ENCODE results near the gene CTH.

Gene CTH

DNA sequence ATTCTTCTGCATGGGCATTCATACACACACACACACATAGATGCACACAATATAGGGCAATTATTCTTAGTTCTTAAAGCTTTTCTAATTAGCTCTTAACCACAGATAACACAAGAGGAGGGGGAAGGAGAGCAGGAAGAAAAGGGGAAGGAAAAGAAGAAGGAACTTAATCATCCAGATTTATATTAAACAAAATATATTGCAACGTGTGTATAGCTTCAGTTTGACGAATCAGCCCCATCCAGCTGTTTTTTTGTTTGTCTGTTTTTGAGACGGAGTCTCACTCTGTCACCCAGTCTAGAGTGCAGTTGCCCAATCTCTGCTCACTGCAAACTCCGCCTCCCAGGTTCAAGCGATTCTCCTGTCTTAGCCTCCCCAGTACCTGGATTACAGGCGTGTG is 34.9 kb upstream of the CTH start:
- TF ChIP-seq, protein P1, sequence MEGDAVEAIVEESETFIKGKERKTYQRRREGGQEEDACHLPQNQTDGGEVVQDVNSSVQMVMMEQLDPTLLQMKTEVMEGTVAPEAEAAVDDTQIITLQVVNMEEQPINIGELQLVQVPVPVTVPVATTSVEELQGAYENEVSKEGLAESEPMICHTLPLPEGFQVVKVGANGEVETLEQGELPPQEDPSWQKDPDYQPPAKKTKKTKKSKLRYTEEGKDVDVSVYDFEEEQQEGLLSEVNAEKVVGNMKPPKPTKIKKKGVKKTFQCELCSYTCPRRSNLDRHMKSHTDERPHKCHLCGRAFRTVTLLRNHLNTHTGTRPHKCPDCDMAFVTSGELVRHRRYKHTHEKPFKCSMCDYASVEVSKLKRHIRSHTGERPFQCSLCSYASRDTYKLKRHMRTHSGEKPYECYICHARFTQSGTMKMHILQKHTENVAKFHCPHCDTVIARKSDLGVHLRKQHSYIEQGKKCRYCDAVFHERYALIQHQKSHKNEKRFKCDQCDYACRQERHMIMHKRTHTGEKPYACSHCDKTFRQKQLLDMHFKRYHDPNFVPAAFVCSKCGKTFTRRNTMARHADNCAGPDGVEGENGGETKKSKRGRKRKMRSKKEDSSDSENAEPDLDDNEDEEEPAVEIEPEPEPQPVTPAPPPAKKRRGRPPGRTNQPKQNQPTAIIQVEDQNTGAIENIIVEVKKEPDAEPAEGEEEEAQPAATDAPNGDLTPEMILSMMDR (IDR thresholded peaks at IDR 0.05) = no peak
- Mint-ChIP-seq H3K4me1 (peaks cover 5% of the 10 kb centered on the region), H3K4me3 (no peak overlapping the region), H3K36me3 (ENCODE audit: low read depth) (no peaks in the 10 kb centered on the region), H3K9me3 (no peaks in the 10 kb centered on the region), H3K27ac (no peak overlapping the region), H3K27me3 (ENCODE audit: low read depth, poor library complexity) (no peaks in the 10 kb centered on the region)
- no peak for DNase-seq

DNA sequence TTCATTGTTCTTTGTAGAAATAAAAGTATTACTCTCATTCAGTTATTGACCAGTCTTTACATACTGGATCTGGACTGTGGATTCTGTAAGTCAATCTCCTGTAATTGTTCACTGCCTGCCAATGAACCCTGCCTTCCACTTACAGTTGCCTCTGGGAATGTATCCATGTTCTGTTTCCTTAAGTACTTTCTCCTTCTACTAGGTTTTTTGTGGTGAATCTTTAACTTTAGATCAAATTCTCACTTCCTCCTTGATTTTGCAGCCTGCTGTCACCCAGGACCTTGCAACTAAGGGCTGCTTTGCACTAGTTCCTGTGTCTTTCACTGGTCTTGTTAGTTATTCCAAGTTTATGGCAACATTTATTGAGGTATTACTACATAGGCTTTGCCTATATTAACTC is 28.4 kb upstream of the CTH start:
- no peaks in the 10 kb centered on the region for H3K27me3 Mint-ChIP-seq (ENCODE audit: low read depth, poor library complexity)
- no peaks in the 10 kb centered on the region for H3K9me3 Mint-ChIP-seq
- DNase-seq = no peak
- TF ChIP-seq, protein P1 (IDR thresholded peaks at IDR 0.05) = no peak
- H3K27ac Mint-ChIP-seq = no peak overlapping the region
- peaks cover 5% of the 10 kb centered on the region for H3K4me1 Mint-ChIP-seq
- H3K36me3 Mint-ChIP-seq (ENCODE audit: low read depth) = no peaks in the 10 kb centered on the region
- no peak overlapping the region for H3K4me3 Mint-ChIP-seq

DNA sequence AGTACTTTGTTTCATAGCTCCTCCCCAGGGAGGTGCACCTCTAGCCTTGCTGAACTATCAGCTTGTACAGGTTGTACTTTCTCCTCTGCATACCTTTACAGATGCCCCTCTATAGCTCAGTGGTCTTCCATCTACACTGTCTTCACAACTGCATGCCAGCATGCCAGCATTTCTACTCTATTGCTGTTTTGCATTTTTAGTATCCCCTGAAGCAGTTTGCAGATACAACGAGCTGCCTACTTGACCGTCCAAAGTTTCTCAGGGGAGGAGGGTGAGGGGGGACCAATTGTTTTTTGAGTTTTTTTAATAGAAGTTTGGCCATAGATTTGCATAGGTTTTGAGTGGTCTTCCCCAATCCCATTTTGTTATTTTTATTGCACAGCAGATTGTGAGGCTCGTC is 27.6 kb upstream of the CTH start:
- TF ChIP-seq, protein P1 (IDR thresholded peaks at IDR 0.05) = no peak
- DNase-seq = no peak
- H3K4me1 Mint-ChIP-seq = peaks cover 5% of the 10 kb centered on the region
- H3K9me3 Mint-ChIP-seq = no peaks in the 10 kb centered on the region
- no peak overlapping the region for H3K4me3 Mint-ChIP-seq
- H3K27me3 Mint-ChIP-seq (ENCODE audit: low read depth, poor library complexity) = peaks cover 4% of the 10 kb centered on the region
- H3K36me3 Mint-ChIP-seq (ENCODE audit: low read depth) = no peaks in the 10 kb centered on the region
- no peak overlapping the region for H3K27ac Mint-ChIP-seq

DNA sequence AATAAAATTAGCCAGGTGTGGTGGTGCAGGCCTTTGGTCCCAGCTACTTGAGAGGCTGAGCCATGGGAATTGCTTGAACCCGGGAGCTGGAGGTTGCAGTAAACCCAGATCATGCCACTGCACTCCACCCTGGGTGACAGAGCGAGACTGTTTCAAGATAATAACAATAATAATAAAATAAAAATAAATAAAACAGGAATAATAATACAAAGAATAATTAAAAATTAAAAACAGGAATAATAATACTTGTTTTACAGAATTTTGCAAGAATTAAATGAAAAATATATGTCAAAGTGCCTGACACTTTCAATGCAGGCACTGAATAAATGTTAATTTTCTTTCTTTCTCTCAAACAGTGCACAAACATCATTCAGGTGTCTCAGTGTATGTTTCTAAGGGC is 26.5 kb upstream of the CTH start:
- TF ChIP-seq, protein P1 (IDR thresholded peaks at IDR 0.05) = no peak
- Mint-ChIP-seq H3K27ac (no peak overlapping the region), H3K36me3 (ENCODE audit: low read depth) (no peaks in the 10 kb centered on the region), H3K4me3 (no peak overlapping the region), H3K9me3 (no peaks in the 10 kb centered on the region), H3K27me3 (ENCODE audit: low read depth, poor library complexity) (peaks cover 5% of the 10 kb centered on the region), H3K4me1 (no peaks in the 10 kb centered on the region)
- DNase-seq = no peak

GRCh38 chr1:70385477-70385876 is 25.6 kb upstream of the CTH start:
- H3K4me1 Mint-ChIP-seq = no peaks in the 10 kb centered on the region
- no peak overlapping the region for H3K27ac Mint-ChIP-seq
- H3K36me3 Mint-ChIP-seq (ENCODE audit: low read depth) = no peaks in the 10 kb centered on the region
- TF ChIP-seq, protein P1 (IDR thresholded peaks at IDR 0.05) = no peak
- H3K4me3 Mint-ChIP-seq = no peak overlapping the region
- no peaks in the 10 kb centered on the region for H3K9me3 Mint-ChIP-seq
- no peak for DNase-seq
- peaks cover 9% of the 10 kb centered on the region for H3K27me3 Mint-ChIP-seq (ENCODE audit: low read depth, poor library complexity)

DNA sequence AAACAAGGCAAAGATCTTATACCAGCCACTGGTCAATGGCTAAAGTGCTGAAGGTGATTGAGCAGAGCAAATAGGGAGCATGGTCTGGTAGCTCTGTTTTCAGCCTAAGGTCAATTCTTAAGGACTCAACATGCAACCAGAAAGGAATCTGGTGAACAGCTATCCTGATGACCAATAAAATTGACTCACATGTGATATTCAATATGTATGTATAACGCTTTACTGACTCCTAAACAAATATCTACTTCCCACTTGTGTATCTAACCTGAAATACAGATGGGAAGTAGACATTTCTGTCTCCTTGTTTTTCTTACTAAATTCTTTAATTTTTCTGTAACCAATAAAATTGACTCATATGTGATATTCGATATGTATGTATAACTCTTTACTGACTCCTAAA is 24.9 kb upstream of the CTH start:
- no peaks in the 10 kb centered on the region for H3K9me3 Mint-ChIP-seq
- H3K4me1 Mint-ChIP-seq = no peaks in the 10 kb centered on the region
- TF ChIP-seq, protein P1 (IDR thresholded peaks at IDR 0.05) = no peak
- DNase-seq = no peak
- H3K27ac Mint-ChIP-seq = no peak overlapping the region
- H3K4me3 Mint-ChIP-seq = no peak overlapping the region
- H3K36me3 Mint-ChIP-seq (ENCODE audit: low read depth) = no peaks in the 10 kb centered on the region
- peaks cover 12% of the 10 kb centered on the region for H3K27me3 Mint-ChIP-seq (ENCODE audit: low read depth, poor library complexity)

Measured in nephron progenitor cell (in vitro differentiated cells).